GM20000 (cell line): ENCODE data around the gene TMTC1.

ENCODE experiments used
- DNase-seq: peaks from one replicate; pipeline ENCODE4 v3.0.0; 2012; ENCODE audit warnings: low spot score
- CTCF ChIP-seq: IDR thresholded peaks from 2 replicates; pipeline ENCODE4 v1.5.1; 2012; ENCODE audit warnings: mild to moderate bottlenecking, control low read depth; ENCODE audit errors: extremely low read depth, missing control alignments

TMTC1 gene

GRCh38 chr12:29589851-29590250 is 193.9 kb downstream of the TMTC1 start:
- no peak for DNase-seq
- TF ChIP-seq CTCF: no peak

- no peak for TF ChIP-seq CTCF
- no peak for DNase-seq
These were observed 194.4 kb downstream of the TMTC1 start for GRCh38 chr12:29589286-29589820.

DNA sequence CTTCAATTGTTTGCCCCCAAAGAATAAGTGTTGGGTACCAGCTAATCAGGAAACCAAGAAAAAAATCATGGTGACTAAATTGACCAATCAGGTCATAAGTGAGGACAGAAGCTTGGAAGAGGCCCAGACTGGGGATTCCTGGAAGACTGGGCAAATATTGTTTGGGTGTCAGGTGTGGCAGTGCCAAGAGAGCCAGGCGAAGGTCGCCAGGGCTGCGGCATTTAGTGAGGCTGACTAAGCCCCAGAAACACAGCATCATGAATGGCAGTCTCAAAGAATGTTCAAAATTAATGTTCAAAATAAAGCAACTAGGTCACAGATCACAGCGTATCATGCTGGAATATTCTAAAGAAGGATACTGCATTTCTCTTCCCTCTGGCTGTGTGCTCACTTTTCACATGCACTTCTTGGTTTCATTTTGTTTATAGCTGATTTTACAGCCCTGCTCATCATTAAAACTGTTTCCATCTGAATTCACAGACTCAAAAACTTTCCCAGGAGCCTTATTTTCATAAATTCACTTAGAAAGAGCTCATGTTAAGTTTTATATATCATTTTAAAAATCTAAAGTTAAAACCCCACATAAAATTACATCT is 201.0 kb downstream of the TMTC1 start:
- no peak for TF ChIP-seq CTCF
- no peak for DNase-seq

GRCh38 chr12:29582146-29582545 is 201.6 kb downstream of the TMTC1 start:
- no peak for TF ChIP-seq CTCF
- no peak for DNase-seq

DNA sequence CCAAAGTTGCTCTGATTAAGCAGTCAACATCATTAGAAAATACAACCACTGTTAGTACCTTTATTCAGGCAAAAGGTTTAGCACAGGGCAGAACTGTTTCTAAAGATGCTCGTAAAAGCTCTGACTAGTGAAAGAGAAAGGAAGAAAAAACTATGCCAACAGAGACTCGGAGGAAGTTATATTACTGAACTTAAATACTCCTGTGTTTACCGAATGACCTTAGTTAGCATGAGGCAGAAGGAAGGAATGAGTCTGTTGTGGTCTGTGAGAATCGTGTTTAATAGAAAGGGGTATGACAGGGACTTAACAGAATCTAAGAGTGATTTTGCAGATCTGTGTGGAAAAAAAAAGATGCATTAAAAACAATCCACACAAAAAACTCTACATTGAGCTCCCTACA is 202.1 kb downstream of the TMTC1 start:
- DNase-seq: no peak
- TF ChIP-seq CTCF: no peak

- TF ChIP-seq CTCF: no peak
- DNase-seq: no peak
These were observed 202.8 kb downstream of the TMTC1 start for GRCh38 chr12:29580971-29581370.

DNA sequence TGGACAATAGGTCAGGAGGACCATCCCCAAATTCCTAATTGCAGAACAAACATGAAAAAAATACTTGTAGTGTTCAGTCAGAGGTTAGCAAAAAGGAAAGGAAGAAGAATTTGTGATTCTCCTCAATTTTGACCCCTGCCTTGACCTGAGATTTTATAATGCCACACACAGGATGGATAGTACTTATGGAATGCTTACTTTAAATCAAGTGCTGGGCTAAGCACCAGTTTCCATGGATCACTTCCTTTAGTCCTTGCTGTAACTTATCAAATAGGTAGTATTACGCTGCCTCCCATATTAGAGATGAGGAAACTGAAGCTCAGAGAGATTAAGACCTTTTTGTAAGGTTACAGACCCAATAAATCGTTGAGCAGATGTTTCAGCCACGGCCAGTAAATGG is 205.0 kb downstream of the TMTC1 start:
- no peak for DNase-seq
- no peak for TF ChIP-seq CTCF
